HCT116 (cell line): ENCODE measurements around the gene FBN3.

Source experiments
- FOSL1 ChIP-seq: IDR thresholded peaks from 2 replicates; pipeline ENCODE4 v1.6.1; 2012; ENCODE audit warnings: low read depth
- POLR2A ChIP-seq: IDR thresholded peaks from 2 replicates; pipeline ENCODE4 v1.7.0; 2011; ENCODE audit warnings: borderline replicate concordance; ENCODE audit not compliant: insufficient read depth, insufficient read length; ENCODE audit errors: extremely low read depth
- POLR2AphosphoS5 ChIP-seq: IDR thresholded peaks from 2 replicates; pipeline ENCODE4 v1.6.1; 2011; ENCODE audit warnings: mild to moderate bottlenecking, low read depth, low read length, moderate library complexity
- YY1 ChIP-seq: IDR thresholded peaks from 2 replicates; pipeline ENCODE4 v1.6.1; 2011; ENCODE audit warnings: low read length, low read depth, moderate library complexity, mild to moderate bottlenecking; ENCODE audit not compliant: insufficient replicate concordance; ENCODE audit errors: extremely low read depth
- ZNF274 ChIP-seq: fragments of 200-500 bp; sonication (Bioruptor generic); IDR thresholded peaks from 2 replicates; pipeline ENCODE4 v1.6.1; 2014; ENCODE audit warnings: mild to moderate bottlenecking, low read depth, low read length, inconsistent platforms
- TF ChIP-seq, protein P1 (sequence below), 3 experiments: fragments of 200-600 bp in 1 of 3; sonication (generic) in 1 of 3; IDR thresholded peaks in 2 of 3; conservative IDR thresholded peaks in 1 of 3; 2 replicates each; pipeline ENCODE4 v1.5.1; 2012 to 2017; ENCODE audit warnings: low read depth in 2 of 3, low read length in 2 of 3, antibody characterized with exemption in 1 of 3, borderline replicate concordance in 1 of 3, control low read depth in 1 of 3, mild to moderate bottlenecking in 1 of 3, mixed read lengths in 1 of 3, mixed run types in 1 of 3, moderate library complexity in 1 of 3; ENCODE audit not compliant: insufficient read depth in 1 of 3
- TF ChIP-seq, protein P2 (sequence below): IDR thresholded peaks from 2 replicates; pipeline ENCODE4 v1.6.1; 2012

DNA sequence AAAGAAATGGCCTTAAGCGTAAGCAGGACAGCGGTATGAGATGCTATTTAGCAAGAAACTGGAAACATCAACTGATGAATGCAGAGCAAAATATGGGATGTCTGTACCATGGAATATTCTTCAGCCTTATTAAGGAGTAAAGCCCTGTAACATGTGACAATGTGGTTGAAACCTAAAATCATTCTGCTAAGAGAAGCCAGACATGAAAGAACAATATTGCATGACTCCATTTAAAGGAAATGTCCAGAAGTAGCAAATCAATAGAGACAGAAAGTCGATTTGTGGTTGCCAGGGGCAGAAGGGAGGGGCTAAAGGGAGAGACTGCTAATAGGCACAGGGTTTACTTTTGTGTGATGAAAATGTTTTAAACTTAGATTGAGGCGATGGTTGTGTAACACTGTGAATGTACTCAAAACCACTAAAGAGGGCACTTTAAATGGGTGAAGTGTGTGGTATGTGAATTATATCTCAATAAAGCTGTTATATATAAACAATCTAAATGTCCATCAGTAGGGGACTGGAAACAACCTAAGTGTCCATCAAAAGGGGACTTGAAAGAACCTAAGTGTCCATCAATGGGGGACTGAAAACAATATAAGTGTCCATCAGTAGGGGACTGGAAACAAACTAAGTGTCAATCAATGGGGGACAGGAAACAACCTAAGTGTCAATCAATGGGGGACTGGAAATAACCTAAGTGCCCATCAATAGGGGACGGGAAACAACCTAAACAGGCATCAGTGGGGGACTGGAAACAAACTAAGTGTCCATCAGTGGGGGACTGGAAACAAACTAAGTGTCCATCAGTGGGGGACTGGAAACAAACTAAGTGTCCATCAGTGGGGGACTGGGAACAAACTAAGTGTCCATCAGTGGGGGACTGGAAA, 51.5 kb downstream of the FBN3 start:
- TF ChIP-seq, protein P1, sequence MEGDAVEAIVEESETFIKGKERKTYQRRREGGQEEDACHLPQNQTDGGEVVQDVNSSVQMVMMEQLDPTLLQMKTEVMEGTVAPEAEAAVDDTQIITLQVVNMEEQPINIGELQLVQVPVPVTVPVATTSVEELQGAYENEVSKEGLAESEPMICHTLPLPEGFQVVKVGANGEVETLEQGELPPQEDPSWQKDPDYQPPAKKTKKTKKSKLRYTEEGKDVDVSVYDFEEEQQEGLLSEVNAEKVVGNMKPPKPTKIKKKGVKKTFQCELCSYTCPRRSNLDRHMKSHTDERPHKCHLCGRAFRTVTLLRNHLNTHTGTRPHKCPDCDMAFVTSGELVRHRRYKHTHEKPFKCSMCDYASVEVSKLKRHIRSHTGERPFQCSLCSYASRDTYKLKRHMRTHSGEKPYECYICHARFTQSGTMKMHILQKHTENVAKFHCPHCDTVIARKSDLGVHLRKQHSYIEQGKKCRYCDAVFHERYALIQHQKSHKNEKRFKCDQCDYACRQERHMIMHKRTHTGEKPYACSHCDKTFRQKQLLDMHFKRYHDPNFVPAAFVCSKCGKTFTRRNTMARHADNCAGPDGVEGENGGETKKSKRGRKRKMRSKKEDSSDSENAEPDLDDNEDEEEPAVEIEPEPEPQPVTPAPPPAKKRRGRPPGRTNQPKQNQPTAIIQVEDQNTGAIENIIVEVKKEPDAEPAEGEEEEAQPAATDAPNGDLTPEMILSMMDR (IDR thresholded peaks at IDR 0.05 in 2 of 3, conservative IDR thresholded peaks at IDR 0.05 in 1 of 3; ENCODE audit: borderline replicate concordance in 1 of 3, insufficient read depth in 1 of 3, low read depth in 2 of 3, low read length in 2 of 3) = no peak
- no peak for TF ChIP-seq YY1
- no peak for TF ChIP-seq FOSL1
- TF ChIP-seq, protein P2, sequence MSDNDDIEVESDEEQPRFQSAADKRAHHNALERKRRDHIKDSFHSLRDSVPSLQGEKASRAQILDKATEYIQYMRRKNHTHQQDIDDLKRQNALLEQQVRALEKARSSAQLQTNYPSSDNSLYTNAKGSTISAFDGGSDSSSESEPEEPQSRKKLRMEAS = no peak
- no peak for TF ChIP-seq POLR2AphosphoS5
- TF ChIP-seq ZNF274 = no peak
- no peak for TF ChIP-seq POLR2A
